ENCODE data around the gene MIPOL1. TPM values are rescaled to one million over a fixed set of nuclear protein-coding genes. Genes with fewer than 3 reads are reported as not detected.

MIPOL1 gene
- total and polyA plus RNA-seq, 4 experiments from 2014 or later: 0.25 to 0.98 (median 0.69) TPM

DNA sequence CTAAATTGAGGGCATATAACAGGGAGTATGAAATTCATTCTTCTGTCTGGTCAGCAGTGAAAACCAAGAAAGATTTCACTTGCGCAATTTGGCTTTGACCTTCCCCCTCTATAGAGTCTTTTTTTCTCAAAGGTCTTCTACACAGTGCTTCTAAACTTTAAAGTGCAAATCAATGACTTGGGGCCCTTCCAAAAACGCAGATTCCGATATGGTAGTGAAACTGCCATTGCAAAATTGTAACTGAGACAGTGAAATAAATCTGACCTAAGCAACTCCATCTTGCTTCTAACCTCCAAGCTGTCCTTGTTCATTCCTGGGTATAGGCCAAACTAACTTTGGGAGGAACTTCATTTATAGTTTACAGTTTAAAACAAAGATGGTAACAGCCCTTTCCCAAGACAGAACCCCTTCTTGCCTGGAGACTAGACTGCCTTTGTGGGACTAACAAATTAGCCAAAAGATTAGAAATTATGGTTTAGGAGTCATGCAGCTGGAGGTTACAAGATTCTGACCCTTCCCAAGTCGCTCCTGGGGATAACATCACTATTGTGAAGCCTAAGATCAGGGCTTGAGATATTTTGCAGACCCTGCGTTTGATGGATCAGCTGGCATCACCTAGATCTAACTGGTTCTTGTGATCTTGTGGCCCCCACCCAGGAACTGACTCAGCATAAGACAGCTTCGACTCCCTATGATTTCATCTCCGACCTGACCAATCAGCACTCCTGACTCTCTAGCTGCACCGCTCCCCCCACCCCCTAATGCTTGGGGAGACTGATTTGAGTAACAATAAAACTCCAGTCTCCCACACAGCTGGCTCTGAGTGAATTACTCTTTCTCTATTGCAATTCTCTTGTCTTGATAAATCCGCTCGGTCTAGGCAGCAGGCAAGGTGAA, 30.3 kb upstream of the MIPOL1 start:
- no peak for DNase-seq
- no peaks in the 10 kb centered on the region for H3K27me3 ChIP-seq (ENCODE audit: insufficient read depth, low read length)
- no peak overlapping the region for H3K4me3 Mint-ChIP-seq
- H3K36me3 Mint-ChIP-seq: no peaks in the 10 kb centered on the region
- no peaks in the 10 kb centered on the region for H3K4me1 ChIP-seq (ENCODE audit: insufficient read depth, low read length)
- H3K27ac ChIP-seq (ENCODE audit: low read depth, low read length): no peak overlapping the region
- no peaks in the 10 kb centered on the region for H3K9me3 ChIP-seq (ENCODE audit: control insufficient read depth in 1 of 2, low read length in 2 of 2)
- H3K36me3 ChIP-seq (ENCODE audit: insufficient read depth, low read length): no peaks in the 10 kb centered on the region
- peaks cover 0 to 2% (median 0%) of the 10 kb centered on the region in 4 donors for H3K4me1 Mint-ChIP-seq
- ChIA-PET CTCF (ENCODE audit: partially characterized antibody) (no interaction called here), POLR2A (ENCODE audit: partially characterized antibody) (no interaction called here)
- H3K4me3 ChIP-seq (ENCODE audit: low read length in 2 of 2): no peak overlapping the region
- intact Hi-C loops (cut with micrococcal nuclease): no loop called here
- H3K27me3 Mint-ChIP-seq: peaks cover 5 to 6% of the 10 kb centered on the region in 2 donors
- H3K27ac Mint-ChIP-seq: no peak overlapping the region
- H3K9me3 Mint-ChIP-seq: peaks cover 0 to 4% (median 0%) of the 10 kb centered on the region in 8 donors

DNA sequence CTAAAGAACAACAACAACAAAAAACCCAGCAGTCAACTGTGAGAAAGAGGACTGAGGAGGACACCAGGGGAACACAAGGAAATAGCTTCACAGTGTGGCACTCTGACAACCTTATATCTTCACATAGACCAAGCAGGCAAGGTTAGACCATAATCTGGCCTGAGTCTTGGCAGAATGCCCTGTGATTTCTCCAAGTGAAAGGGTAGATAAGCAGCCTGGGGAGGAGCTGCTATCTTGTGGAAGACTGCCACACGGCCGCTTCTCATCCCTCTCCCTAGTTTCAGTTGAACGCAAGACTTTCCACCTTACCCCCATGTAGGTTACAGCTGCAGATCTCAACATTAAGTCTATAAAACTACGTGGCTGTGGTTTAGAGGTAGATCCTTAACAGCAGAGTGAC, 29.0 kb upstream of the MIPOL1 start:
- H3K27ac Mint-ChIP-seq: no peak overlapping the region
- no peak overlapping the region for H3K4me3 Mint-ChIP-seq
- H3K36me3 Mint-ChIP-seq: no peaks in the 10 kb centered on the region
- peaks cover 0 to 2% (median 0%) of the 10 kb centered on the region in 4 donors for H3K4me1 Mint-ChIP-seq
- no peak overlapping the region for H3K27ac ChIP-seq (ENCODE audit: low read depth, low read length)
- peaks cover 5 to 8% of the 10 kb centered on the region in 2 donors for H3K27me3 Mint-ChIP-seq
- no peak for DNase-seq
- no peaks in the 10 kb centered on the region for H3K4me1 ChIP-seq (ENCODE audit: insufficient read depth, low read length)
- no peaks in the 10 kb centered on the region for H3K36me3 ChIP-seq (ENCODE audit: insufficient read depth, low read length)
- ChIA-PET CTCF (ENCODE audit: partially characterized antibody) (no interaction called here), POLR2A (ENCODE audit: partially characterized antibody) (no interaction called here)
- H3K4me3 ChIP-seq (ENCODE audit: low read length in 2 of 2): no peak overlapping the region
- peaks cover 0 to 4% (median 0%) of the 10 kb centered on the region in 8 donors for H3K9me3 Mint-ChIP-seq
- no peaks in the 10 kb centered on the region for H3K9me3 ChIP-seq (ENCODE audit: control insufficient read depth in 1 of 2, low read length in 2 of 2)
- no peaks in the 10 kb centered on the region for H3K27me3 ChIP-seq (ENCODE audit: insufficient read depth, low read length)
- intact Hi-C loops (cut with micrococcal nuclease): no loop called here

DNA sequence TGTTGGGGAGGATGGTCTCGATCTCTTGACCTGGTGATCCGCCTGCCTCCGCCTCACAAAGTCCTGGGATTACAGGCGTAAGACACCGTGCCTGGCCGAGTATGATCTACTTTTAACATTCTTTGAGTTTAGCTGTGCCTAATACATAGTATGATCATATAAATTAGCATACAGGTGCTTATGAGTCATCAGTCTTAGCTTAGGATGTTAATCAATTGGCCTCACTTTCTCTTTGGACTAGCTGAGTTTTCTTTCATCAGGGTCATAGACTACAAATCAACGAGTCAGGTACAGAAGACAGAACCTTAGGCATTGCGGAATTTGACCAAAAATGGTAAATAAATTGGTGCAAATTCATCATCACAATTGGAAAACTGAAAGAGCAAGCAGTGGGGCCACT, 27.5 kb upstream of the MIPOL1 start:
- no peak for DNase-seq
- intact Hi-C loops (cut with micrococcal nuclease): no loop called here
- Histone ChIP-seq H3K9me3 (ENCODE audit: control insufficient read depth in 1 of 2, low read length in 2 of 2) (no peaks in the 10 kb centered on the region), H3K36me3 (ENCODE audit: insufficient read depth, low read length) (no peaks in the 10 kb centered on the region), H3K27ac (ENCODE audit: low read depth, low read length) (no peak overlapping the region), H3K27me3 (ENCODE audit: insufficient read depth, low read length) (no peaks in the 10 kb centered on the region), H3K4me1 (ENCODE audit: insufficient read depth, low read length) (no peaks in the 10 kb centered on the region), H3K4me3 (ENCODE audit: low read length in 2 of 2) (no peak overlapping the region)
- Mint-ChIP-seq H3K27me3 (peaks cover 5 to 8% of the 10 kb centered on the region in 2 donors), H3K9me3 (peaks cover 0 to 4% (median 1%) of the 10 kb centered on the region in 8 donors), H3K4me3 (no peak overlapping the region), H3K36me3 (no peaks in the 10 kb centered on the region), H3K4me1 (peaks cover 0 to 2% (median 0%) of the 10 kb centered on the region in 4 donors), H3K27ac (no peak overlapping the region)
- CTCF ChIA-PET (ENCODE audit: partially characterized antibody): no interaction called here
- POLR2A ChIA-PET (ENCODE audit: partially characterized antibody): no interaction called here

DNA sequence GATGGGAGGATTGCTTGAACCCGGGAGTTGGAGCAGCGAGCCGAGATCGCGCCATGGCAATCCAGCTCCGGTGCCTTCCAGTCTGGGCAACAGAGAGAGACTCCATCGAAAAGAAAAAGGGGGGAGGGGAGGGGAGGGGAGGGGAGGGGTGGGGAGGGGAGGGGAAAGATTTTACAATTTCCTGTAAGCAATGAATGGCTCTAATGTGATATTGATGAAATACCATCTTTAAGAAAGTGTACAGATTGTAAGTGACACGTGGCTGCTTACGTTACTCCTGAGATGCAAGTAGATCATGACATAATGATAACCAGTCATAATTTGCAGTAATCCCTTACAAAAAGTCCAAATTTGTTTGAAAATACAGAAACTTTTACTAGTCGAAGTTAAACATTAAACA, 26.7 kb upstream of the MIPOL1 start:
- Histone ChIP-seq H3K4me1 (ENCODE audit: insufficient read depth, low read length) (no peaks in the 10 kb centered on the region), H3K9me3 (ENCODE audit: control insufficient read depth in 1 of 2, low read length in 2 of 2) (no peaks in the 10 kb centered on the region), H3K27ac (ENCODE audit: low read depth, low read length) (no peak overlapping the region), H3K27me3 (ENCODE audit: insufficient read depth, low read length) (no peaks in the 10 kb centered on the region), H3K4me3 (ENCODE audit: low read length in 2 of 2) (no peak overlapping the region), H3K36me3 (ENCODE audit: insufficient read depth, low read length) (no peaks in the 10 kb centered on the region)
- CTCF ChIA-PET (ENCODE audit: partially characterized antibody): no interaction called here
- no peak overlapping the region for H3K27ac Mint-ChIP-seq
- peaks cover 0 to 4% (median 1%) of the 10 kb centered on the region in 8 donors for H3K9me3 Mint-ChIP-seq
- DNase-seq: no peak
- no peak overlapping the region for H3K4me3 Mint-ChIP-seq
- H3K36me3 Mint-ChIP-seq: no peaks in the 10 kb centered on the region
- POLR2A ChIA-PET (ENCODE audit: partially characterized antibody): no interaction called here
- peaks cover 0 to 2% (median 0%) of the 10 kb centered on the region in 4 donors for H3K4me1 Mint-ChIP-seq
- peaks cover 5 to 8% of the 10 kb centered on the region in 2 donors for H3K27me3 Mint-ChIP-seq
- intact Hi-C loops (cut with micrococcal nuclease): no loop called here

DNA sequence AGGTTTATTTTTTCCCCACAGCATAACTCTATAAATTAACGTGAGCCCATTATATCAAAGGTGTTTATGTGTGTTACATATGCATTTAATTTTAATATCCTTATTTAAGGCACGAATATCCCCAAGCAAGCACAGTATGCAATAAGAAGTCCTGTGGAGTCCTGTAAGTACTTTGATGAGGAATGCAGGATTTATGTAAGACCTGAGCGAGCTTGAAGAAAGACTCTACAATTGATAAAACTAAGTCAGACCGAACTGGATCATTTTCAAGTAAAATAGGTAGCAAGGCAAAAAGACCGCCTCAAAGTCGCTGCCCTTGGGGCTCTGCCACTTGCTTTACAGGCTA, 26.1 kb upstream of the MIPOL1 start:
- intact Hi-C loops (cut with micrococcal nuclease): no loop called here
- Histone ChIP-seq H3K27ac (ENCODE audit: low read depth, low read length) (no peak overlapping the region), H3K4me3 (ENCODE audit: low read length in 2 of 2) (no peak overlapping the region), H3K36me3 (ENCODE audit: insufficient read depth, low read length) (no peaks in the 10 kb centered on the region), H3K27me3 (ENCODE audit: insufficient read depth, low read length) (no peaks in the 10 kb centered on the region), H3K4me1 (ENCODE audit: insufficient read depth, low read length) (no peaks in the 10 kb centered on the region), H3K9me3 (ENCODE audit: control insufficient read depth in 1 of 2, low read length in 2 of 2) (no peaks in the 10 kb centered on the region)
- ChIA-PET POLR2A (ENCODE audit: partially characterized antibody) (no interaction called here), CTCF (ENCODE audit: partially characterized antibody) (no interaction called here)
- peaks cover 0 to 4% (median 1%) of the 10 kb centered on the region in 8 donors for H3K9me3 Mint-ChIP-seq
- DNase-seq: no peak
- H3K4me1 Mint-ChIP-seq: peaks cover 0 to 2% (median 0%) of the 10 kb centered on the region in 4 donors
- peaks cover 5 to 8% of the 10 kb centered on the region in 2 donors for H3K27me3 Mint-ChIP-seq
- no peak overlapping the region for H3K27ac Mint-ChIP-seq
- peak overlapping the region in 3 of 8 donors; percentile 32 to 53 (median 39) for H3K4me3 Mint-ChIP-seq
- H3K36me3 Mint-ChIP-seq: no peaks in the 10 kb centered on the region

DNA sequence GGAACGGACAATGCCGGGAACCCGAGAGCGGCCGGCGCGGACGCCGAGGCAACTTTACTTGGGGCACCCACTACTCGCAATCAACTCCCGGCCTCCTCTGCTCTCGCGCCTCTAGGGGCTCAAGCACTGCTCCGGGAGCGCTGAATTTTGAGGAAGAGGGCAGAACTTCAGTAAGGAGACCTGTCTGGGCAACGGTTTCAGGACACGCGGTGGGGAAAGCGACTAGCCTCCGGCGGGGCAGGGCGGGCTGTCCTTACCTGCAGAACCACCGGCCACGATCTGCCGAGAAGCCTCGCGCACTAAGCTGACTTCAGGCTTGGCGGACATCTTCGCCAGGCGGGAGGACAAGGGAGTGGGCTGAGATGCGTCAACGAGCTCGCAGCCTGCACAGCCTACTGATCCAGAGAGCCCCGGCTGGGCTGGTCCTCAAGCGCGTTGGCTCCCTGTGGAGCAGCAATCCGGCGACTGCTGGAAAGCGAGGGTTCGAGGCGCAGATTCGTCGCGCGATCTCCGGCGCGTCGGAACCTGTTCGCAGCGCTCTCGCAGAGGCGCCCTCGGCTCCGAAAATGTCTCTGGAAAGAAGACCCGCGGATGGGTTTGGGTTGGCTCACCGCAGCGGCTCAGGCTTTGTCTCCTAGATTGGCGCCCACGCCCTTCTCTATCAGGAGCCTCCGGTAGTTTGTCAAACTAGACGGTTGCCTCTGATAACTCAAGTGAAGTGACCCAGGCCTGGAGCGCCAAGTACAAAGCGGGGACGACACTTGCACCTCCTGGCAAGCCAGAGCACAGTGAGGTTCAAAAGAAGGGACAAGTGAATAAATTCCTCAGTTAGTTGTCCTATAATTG, 25.5 kb upstream of the MIPOL1 start, which contains the start of gene SLC25A21:
Gene SLC25A21, minus strand, starts transcription at position 583 of the 846 bp plus-strand sequence.
- DNase-seq: no peak
- Histone ChIP-seq H3K4me3 (ENCODE audit: low read length in 2 of 2) (no peak within 1 kb of the TSS), H3K27ac (ENCODE audit: low read depth, low read length) (no peak within 1 kb of the TSS), H3K4me1 (ENCODE audit: insufficient read depth, low read length) (no peaks in the 10 kb centered on the region), H3K36me3 (ENCODE audit: insufficient read depth, low read length) (no peaks in the 10 kb centered on the region), H3K27me3 (ENCODE audit: insufficient read depth, low read length) (no peaks in the 10 kb centered on the region), H3K9me3 (ENCODE audit: control insufficient read depth in 1 of 2, low read length in 2 of 2) (no peaks in the 10 kb centered on the region)
- peak within 1 kb of the TSS in 6 of 8 donors; percentile 30 to 53 (median 36) for H3K4me3 Mint-ChIP-seq
- intact Hi-C loops (cut with micrococcal nuclease): no loop called here
- ChIA-PET POLR2A (ENCODE audit: partially characterized antibody) (no interaction called here), CTCF (ENCODE audit: partially characterized antibody) (no interaction called here)
- H3K4me1 Mint-ChIP-seq: peaks cover 0 to 2% (median 0%) of the 10 kb centered on the region in 4 donors
- no peaks in the 10 kb centered on the region for H3K36me3 Mint-ChIP-seq
- H3K27me3 Mint-ChIP-seq: peaks cover 5 to 9% of the 10 kb centered on the region in 2 donors
- H3K27ac Mint-ChIP-seq: no peak within 1 kb of the TSS
- H3K9me3 Mint-ChIP-seq: peaks cover 0 to 8% (median 1%) of the 10 kb centered on the region in 8 donors

DNA sequence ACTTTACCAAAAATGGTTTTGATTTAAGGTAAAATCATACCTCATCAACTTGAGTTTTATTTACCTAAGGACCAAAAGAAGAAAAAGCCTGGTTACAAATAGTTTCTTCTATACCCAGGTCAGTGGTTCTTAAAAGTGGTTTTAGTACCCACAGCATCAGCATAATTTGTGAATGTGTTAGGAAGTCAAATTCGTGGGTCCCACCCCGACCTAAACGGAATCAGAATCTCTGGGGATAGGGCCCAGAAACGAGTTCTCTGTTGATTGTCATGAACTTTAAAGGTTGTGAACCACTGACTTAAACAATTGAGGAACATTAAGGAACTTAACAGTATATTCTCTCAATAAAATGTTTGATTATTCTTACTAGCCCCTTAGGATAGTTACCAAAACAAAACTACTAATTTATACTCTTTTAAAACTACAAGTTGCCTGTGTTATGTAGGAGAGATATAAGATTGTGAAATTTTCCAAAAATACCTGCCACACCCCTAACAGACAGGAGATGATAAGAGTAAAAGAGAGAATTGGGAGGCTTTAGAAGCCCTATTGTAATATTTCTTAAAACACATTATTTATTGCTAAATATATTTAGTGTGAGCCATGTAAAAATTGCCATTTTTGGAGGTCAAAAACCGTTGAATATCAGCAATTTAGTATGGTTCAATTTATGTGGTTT, 24.7 kb upstream of the MIPOL1 start:
- ChIA-PET POLR2A (ENCODE audit: partially characterized antibody) (no interaction called here), CTCF (ENCODE audit: partially characterized antibody) (no interaction called here)
- H3K4me1 Mint-ChIP-seq: peaks cover 0 to 2% (median 0%) of the 10 kb centered on the region in 4 donors
- Histone ChIP-seq H3K27me3 (ENCODE audit: insufficient read depth, low read length) (no peaks in the 10 kb centered on the region), H3K4me1 (ENCODE audit: insufficient read depth, low read length) (no peaks in the 10 kb centered on the region), H3K4me3 (ENCODE audit: low read length in 2 of 2) (no peak overlapping the region), H3K27ac (ENCODE audit: low read depth, low read length) (no peak overlapping the region), H3K9me3 (ENCODE audit: control insufficient read depth in 1 of 2, low read length in 2 of 2) (no peaks in the 10 kb centered on the region), H3K36me3 (ENCODE audit: insufficient read depth, low read length) (no peaks in the 10 kb centered on the region)
- no peak overlapping the region for H3K4me3 Mint-ChIP-seq
- H3K27me3 Mint-ChIP-seq: peaks cover 5 to 9% of the 10 kb centered on the region in 2 donors
- DNase-seq: no peak
- H3K9me3 Mint-ChIP-seq: peaks cover 0 to 11% (median 3%) of the 10 kb centered on the region in 8 donors
- intact Hi-C loops (cut with micrococcal nuclease): no loop called here
- no peak overlapping the region for H3K27ac Mint-ChIP-seq
- no peaks in the 10 kb centered on the region for H3K36me3 Mint-ChIP-seq

All from CD4-positive, alpha-beta memory T cell (primary cell).